Stimulated activated CD8-positive, alpha-beta memory T cell treated with anti-CD3 and anti-CD28 coated beads, Interleukin-12 subunit alpha, Interleukin-12 subunit beta, amount 100 ng/mL, for 24 hours (primary cell): ENCODE measurements around the gene FSTL5.
"Not testable (repeated sequence)": the region's sequence is repeated elsewhere in the genome, so short reads cannot be mapped to it uniquely, and the experiment has no call there.

ENCODE experiments used
- DNase-seq: peaks from one replicate; pipeline ENCODE4 v3.0.0-alpha.2; 2020; ENCODE audit errors: extremely low read depth

The FSTL5 gene

GRCh38 chr4:162103908-162104307 lies 59.9 kb downstream of the FSTL5 start:
- not testable (repeated sequence) for DNase-seq

DNA sequence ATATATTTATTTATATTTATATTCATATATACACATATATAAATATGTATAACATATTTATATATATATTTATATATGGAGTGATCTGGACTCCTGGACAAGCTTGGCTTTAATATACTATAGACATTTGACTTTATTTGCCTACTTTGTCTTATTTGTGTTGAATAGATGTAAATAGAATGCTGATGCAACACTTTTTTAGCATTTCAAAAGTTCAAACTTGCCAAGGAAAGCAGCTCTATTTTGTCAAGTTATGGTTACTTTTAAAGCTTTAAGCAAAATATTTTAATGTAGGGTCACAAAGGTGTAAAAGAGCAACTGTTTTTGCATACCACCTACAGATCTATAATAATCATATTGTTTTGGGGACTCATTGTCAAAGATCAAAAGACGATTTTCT lies 61.1 kb downstream of the FSTL5 start:
- DNase-seq = no peak

DNA sequence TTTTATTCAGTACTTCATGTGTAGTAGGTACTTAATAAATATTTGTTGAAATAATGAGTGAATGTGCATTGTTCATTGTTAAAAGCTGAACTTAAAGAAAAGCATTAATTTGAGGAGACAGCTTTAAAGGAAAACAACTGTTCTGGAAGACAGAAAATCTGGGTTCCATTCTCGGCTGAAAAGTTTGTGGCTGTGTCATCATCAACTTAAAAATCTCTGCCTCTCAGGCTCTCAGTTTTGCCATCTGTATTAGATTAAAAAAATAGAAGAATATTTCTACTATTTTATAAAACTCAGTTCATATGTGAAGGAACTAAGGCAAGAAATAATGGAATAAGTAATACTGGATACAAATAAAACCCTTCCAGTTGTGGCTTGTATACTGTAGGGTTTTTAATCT lies 62.5 kb downstream of the FSTL5 start:
- DNase-seq = no peak

DNA sequence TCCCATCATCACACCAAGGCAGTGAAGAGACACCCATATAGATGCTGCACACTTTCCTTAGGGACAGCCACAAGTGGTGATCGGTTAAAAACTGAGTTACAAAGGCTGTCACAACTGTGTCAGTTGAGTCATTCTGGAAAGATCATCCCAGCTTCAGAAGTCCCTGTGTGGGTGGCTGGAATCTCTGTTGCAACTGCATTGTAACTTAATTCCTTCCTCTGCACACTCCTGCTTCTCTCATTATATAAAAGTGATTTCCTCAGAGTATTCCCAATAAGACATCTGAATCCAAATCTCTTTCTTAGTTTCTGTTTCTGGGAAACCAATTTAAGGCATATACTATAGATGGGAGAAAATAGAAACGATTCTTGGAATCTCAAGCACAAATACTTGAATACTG lies 88.1 kb downstream of the FSTL5 start:
- no peak for DNase-seq

GRCh38 chr4:162061214-162061613 lies 102.6 kb downstream of the FSTL5 start:
- DNase-seq = no peak

GRCh38 chr4:162059656-162060055 lies 104.1 kb downstream of the FSTL5 start:
- DNase-seq = no peak

GRCh38 chr4:162056990-162057389 lies 106.8 kb downstream of the FSTL5 start:
- no peak for DNase-seq

DNA sequence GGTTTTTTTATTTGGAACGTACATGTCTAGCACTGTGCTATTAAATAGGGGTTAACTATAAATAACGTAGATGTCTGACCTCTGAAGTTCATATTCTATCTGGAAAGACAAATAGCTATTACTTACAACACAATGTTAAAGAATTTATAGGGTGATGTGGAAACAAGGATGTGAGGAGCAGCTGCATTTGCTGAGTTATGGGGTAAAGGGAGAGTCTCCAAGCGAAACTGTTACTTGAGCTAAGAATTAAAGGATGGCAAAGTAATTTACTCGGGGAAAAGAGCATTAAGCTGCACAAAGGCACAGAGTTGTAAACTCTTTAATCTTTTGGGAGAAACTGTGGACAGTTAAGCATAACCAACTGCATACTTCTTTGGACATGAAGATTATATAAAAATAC lies 117.7 kb downstream of the FSTL5 start:
- no peak for DNase-seq

GRCh38 chr4:162038112-162038511 lies 125.7 kb downstream of the FSTL5 start:
- DNase-seq = no peak

GRCh38 chr4:162017863-162018262 lies 145.9 kb downstream of the FSTL5 start:
- no peak for DNase-seq

DNA sequence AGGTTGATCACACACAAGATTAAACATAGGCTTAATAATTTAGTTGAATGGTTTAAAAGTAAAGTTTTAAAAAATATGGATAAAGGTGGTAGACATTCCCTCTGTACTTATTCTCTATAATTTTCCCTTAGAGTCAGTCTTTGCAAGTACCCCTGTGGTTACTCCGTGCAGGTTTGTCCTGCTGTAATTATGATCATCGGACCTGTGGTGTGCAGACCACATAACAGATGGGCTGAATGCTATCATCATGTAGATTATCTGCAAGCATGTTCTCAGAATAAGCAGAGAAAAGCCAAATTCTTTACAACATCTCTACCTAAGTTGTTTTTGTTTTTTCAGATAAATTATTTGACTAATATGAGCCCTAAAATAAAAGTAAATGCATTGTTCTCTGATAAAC lies 146.8 kb downstream of the FSTL5 start:
- no peak for DNase-seq

GRCh38 chr4:162016219-162016618 lies 147.6 kb downstream of the FSTL5 start:
- no peak for DNase-seq

DNA sequence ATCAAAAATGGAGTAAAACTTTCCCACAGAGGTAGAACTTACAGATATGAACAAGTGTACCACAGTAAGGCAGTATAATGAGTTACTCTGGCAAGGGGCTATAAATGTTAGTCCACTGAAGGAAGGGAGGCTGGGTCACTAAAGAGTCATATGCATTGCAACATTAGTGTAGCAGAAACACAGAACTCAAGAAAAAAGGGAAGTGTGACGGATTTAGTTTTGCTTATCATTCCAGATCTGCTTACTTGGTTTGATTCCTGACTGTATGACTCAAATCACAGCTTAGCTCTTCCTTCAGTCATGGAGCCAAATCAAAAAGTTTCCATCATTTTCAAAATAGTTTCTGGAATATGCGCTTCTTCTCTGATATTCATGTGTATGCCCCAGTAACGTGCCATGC lies 148.7 kb downstream of the FSTL5 start:
- no peak for DNase-seq

GRCh38 chr4:162011089-162011488 lies 152.7 kb downstream of the FSTL5 start:
- DNase-seq = no peak

DNA sequence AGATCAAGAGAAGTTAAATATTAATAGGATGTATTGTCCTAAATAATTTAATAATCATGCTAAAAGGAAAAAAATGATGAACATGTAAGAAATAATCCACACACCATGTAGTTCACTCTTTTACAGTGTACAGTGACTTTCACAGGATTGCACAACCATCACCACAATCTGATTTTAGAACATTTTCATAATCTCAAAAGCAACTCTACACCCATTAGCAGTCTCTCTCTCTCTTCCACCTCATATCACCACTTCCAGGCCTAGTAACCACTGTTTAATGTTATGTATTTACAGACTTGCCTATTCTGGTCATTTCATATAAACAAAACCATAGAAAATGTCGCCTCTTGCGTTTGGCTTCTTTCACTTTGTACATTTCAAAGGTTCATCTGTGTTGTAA lies 153.4 kb downstream of the FSTL5 start:
- DNase-seq = no peak

DNA sequence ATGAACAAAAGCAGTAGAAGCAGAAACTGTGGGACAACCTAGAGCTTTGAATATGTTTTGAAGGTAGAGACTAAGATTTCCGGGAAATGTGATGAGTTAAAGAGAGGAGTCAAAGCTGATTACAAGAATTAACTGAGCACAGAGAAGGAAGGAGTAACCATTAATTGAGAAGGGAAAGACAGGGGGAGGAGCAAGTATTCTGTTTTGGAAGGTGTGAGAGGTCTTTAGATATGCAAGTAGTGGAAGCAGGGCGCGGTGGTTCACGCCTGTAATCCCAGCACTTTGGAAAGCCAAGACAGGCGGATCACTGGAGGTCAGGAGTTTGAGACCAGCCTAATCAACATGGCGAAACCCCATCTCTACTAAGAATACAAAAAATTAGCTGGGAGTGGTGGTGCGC lies 171.5 kb downstream of the FSTL5 start:
- no peak for DNase-seq

DNA sequence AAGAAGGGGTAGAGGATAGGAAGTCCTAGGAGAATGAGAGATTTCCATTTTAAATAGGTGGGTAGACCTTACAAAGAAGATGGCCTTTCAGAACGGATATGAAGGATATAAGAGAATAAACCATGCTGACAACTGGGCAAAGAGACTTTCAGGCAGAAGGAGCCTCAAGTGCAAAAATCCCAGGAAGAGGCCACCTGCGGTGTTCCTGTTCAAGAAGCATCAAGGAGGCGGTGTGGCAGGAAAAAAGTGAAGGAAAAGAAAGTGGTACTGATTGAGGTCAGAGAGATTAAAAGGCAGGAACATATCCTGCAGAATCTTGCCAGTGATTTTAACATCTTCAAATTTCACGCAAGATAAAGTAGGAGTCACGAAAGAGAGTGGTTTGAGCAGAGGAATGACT lies 172.0 kb downstream of the FSTL5 start:
- no peak for DNase-seq

DNA sequence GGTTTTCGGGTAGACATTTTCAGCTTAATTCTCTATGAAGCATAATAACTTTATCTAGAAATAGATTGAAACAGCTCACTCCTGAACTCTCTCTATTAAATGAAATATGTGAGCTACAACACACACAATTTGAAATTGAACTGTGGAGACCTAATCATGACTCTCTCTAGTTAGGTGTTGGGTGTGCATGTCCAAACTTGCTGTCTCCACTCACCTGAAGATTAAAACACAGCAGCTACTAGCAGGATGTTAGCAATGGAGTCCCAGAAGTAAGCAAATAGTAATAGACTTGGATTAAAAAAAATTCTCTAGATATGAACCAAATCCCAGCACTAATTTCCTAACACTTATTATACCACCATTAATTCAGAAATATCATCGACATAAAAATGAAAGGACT lies 173.1 kb downstream of the FSTL5 start:
- DNase-seq = no peak

- DNase-seq = no peak
These were observed 174.9 kb downstream of the FSTL5 start for GRCh38 chr4:161988946-161989345.

- no peak for DNase-seq
These were observed 176.2 kb downstream of the FSTL5 start for GRCh38 chr4:161987611-161988010.

- no peak for DNase-seq
These were observed 211.4 kb downstream of the FSTL5 start for GRCh38 chr4:161952382-161952781.

- no peak for DNase-seq
These were observed 213.7 kb downstream of the FSTL5 start for GRCh38 chr4:161949946-161950725.

DNA sequence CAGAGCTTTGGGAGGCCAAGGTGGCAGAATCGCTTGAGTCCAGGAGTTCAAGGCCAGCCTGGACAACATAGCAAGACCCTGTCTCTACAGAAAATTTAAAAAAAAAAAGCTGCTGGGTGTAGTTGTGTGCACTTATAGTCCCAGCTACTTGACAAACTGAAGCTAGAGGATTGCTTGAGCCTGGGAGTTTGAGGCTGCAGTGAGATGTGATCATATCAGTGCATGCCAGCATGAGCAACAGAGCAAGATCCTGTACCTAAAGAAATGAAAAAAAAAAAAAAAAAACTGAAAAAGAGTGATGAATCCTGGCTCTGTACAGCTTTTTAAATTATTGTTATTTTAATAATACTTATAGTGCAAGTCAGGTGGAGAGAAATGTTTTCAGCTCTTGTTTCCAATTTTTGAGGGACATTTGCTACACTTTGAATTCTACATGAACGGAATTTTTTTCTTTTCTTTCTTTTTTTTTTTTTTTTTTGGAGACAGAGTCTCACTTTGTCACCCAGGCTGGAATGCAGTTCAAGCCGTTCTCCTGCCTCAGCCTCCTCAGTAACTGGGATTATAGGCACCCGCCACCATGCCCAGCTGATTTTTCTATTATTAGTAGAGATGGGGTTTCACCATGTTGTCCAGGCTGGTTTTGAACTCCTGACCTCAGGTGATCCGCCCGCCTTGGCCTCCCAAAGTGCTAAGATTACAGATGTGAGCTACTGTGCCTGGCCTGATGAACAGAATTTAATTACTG lies 215.6 kb downstream of the FSTL5 start:
- no peak for DNase-seq
